GM12878 (cell line): ENCODE results near the gene ALAS2.

Source experiments
- CTCF ChIP-seq, 3 experiments: IDR thresholded peaks in 2 of 3; conservative IDR thresholded peaks in 1 of 3; 2 replicates each; pipeline ENCODE4 v1.5.1; 2011; ENCODE audit warnings: low read depth in 3 of 3, low read length in 3 of 3, mild to moderate bottlenecking in 3 of 3, control low read depth in 2 of 3, moderate library complexity in 2 of 3, inconsistent platforms in 1 of 3, mixed read lengths in 1 of 3; ENCODE audit not compliant: control insufficient read depth in 2 of 3, insufficient read depth in 1 of 3; ENCODE audit errors: extremely low read depth in 1 of 3
- RAD21 ChIP-seq: IDR thresholded peaks from 2 replicates; pipeline ENCODE4 v1.6.1; 2011; ENCODE audit warnings: mild to moderate bottlenecking, low read depth, low read length, moderate library complexity; ENCODE audit not compliant: insufficient read depth

GRCh38 chrX:55026143-55026542 lies 4.6 kb downstream of the ALAS2 start:
- TF ChIP-seq RAD21 (no peak), CTCF (IDR thresholded peaks at IDR 0.05 in 2 of 3, conservative IDR thresholded peaks at IDR 0.05 in 1 of 3; ENCODE audit: control insufficient read depth in 2 of 3, extremely low read depth in 1 of 3, insufficient read depth in 1 of 3, low read depth in 3 of 3, low read length in 3 of 3) (no peak)
